AG09309 (cell line): Measurements from ENCODE around the gene KAZN.
A peak's percentile ranks its signal among the peaks of the same experiment; 100 is the strongest.

ENCODE experiments used
- DNase-seq: peaks from one replicate; pipeline ENCODE4 v3.0.0-alpha.2; 2010; ENCODE audit warnings: low read depth
- H3K4me3 ChIP-seq: 2 replicates; pipeline ENCODE4 v1.5.1; 2011; ENCODE audit warnings: mild to moderate bottlenecking, low read depth, low read length, moderate library complexity; ENCODE audit not compliant: control insufficient read depth
- CTCF ChIP-seq: IDR thresholded peaks from 2 replicates; pipeline ENCODE4 v1.5.1; 2011; ENCODE audit warnings: mild to moderate bottlenecking, low read depth, low read length, inconsistent platforms; ENCODE audit not compliant: insufficient read depth, control insufficient read depth; ENCODE audit errors: missing control alignments

The KAZN gene

GRCh38 chr1:14937288-14937949 lies 338.9 kb downstream of the KAZN start:
- TF ChIP-seq CTCF, result no peak
- no peak overlapping the region for H3K4me3 ChIP-seq
- DNase-seq, result no peak

- TF ChIP-seq CTCF, result no peak
- H3K4me3 ChIP-seq, result no peak overlapping the region
- DNase-seq, result no peak
Measured at GRCh38 chr1:14939527-14940284, 341.2 kb downstream of the KAZN start.

GRCh38 chr1:14940285-14940870 lies 341.9 kb downstream of the KAZN start:
- no peak for TF ChIP-seq CTCF
- no peak for DNase-seq
- H3K4me3 ChIP-seq, result no peak overlapping the region

- TF ChIP-seq CTCF, result no peak
- no peak overlapping the region for H3K4me3 ChIP-seq
- no peak for DNase-seq
Measured at GRCh38 chr1:14941864-14942263, 343.4 kb downstream of the KAZN start.

GRCh38 chr1:14944471-14944985 lies 346.0 kb downstream of the KAZN start:
- no peak for TF ChIP-seq CTCF
- DNase-seq, result no peak
- no peak overlapping the region for H3K4me3 ChIP-seq

GRCh38 chr1:14945132-14946010 lies 346.9 kb downstream of the KAZN start:
- TF ChIP-seq CTCF, result no peak
- peak; percentile 80 for DNase-seq
- H3K4me3 ChIP-seq, result peak overlapping the region; percentile 34
